Epidermal melanocyte (primary cell): ENCODE data around the gene NT5C1A.

ENCODE experiments used
- DNase-seq: peaks from one replicate; pipeline ENCODE4 v3.0.0; 2011; ENCODE audit warnings: low spot score; ENCODE audit not compliant: insufficient read length

Gene NT5C1A

GRCh38 chr1:39638965-39639304 lies 33.0 kb downstream of the NT5C1A start:
- no peak for DNase-seq

- no peak for DNase-seq
Observed at GRCh38 chr1:39637361-39637760, 34.5 kb downstream of the NT5C1A start.

GRCh38 chr1:39635871-39636210 lies 36.1 kb downstream of the NT5C1A start:
- DNase-seq: no peak

GRCh38 chr1:39635205-39635870 lies 36.6 kb downstream of the NT5C1A start:
- no peak for DNase-seq

GRCh38 chr1:39633422-39633821 lies 38.5 kb downstream of the NT5C1A start:
- no peak for DNase-seq

GRCh38 chr1:39632682-39633417 lies 39.1 kb downstream of the NT5C1A start:
- DNase-seq: peak; percentile 57

GRCh38 chr1:39632323-39632681 lies 39.6 kb downstream of the NT5C1A start:
- DNase-seq: no peak

GRCh38 chr1:39631361-39632322 lies 40.3 kb downstream of the NT5C1A start:
- no peak for DNase-seq

- no peak for DNase-seq
Observed at GRCh38 chr1:39628807-39629350, 43.0 kb downstream of the NT5C1A start.

- no peak for DNase-seq
Observed at GRCh38 chr1:39626646-39627045, 45.3 kb downstream of the NT5C1A start.

- DNase-seq: no peak
Observed at GRCh38 chr1:39625462-39626273, 46.2 kb downstream of the NT5C1A start.

- no peak for DNase-seq
Observed at GRCh38 chr1:39625009-39625408, 46.9 kb downstream of the NT5C1A start.

- no peak for DNase-seq
Observed at GRCh38 chr1:39623053-39623452, 48.9 kb downstream of the NT5C1A start.

- DNase-seq: no peak
Observed at GRCh38 chr1:39622427-39622826, 49.5 kb downstream of the NT5C1A start.

GRCh38 chr1:39620659-39621165 lies 51.2 kb downstream of the NT5C1A start:
- DNase-seq: no peak

GRCh38 chr1:39617488-39618049 lies 54.3 kb downstream of the NT5C1A start:
- no peak for DNase-seq

GRCh38 chr1:39615086-39615673 lies 56.7 kb downstream of the NT5C1A start:
- DNase-seq: no peak

- no peak for DNase-seq
Observed at GRCh38 chr1:39614488-39614887, 57.4 kb downstream of the NT5C1A start.

- no peak for DNase-seq
Observed at GRCh38 chr1:39613250-39613649, 58.7 kb downstream of the NT5C1A start.
